Superior temporal gyrus (tissue), 1 donor: ENCODE results near the gene SORCS3.

ENCODE experiments used
- DNase-seq: peaks from one replicate; pipeline ENCODE4 v3.0.0-alpha.2; 2016; ENCODE audit errors: extremely low spot score

The SORCS3 gene

DNA sequence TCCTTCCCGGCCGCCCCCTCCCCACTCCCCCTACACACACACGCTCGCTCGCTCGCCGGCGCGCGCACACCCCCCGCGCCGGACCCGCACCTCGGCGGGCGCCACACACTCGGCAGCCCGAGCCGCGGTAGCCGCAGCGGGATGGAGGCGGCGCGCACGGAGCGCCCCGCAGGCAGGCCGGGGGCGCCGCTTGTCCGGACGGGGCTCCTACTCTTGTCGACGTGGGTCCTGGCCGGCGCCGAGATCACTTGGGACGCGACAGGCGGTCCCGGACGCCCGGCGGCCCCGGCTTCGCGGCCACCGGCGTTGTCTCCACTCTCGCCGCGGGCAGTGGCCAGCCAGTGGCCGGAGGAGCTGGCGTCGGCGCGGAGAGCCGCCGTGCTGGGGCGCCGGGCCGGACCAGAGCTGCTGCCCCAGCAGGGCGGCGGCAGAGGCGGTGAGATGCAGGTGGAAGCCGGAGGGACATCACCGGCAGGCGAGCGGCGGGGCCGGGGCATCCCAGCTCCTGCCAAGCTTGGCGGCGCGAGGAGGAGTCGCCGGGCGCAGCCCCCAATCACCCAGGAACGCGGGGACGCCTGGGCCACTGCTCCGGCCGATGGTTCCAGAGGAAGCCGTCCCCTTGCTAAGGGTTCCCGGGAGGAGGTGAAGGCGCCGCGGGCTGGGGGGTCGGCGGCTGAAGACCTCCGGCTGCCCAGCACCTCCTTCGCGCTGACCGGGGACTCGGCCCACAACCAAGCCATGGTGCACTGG lies at the start of gene SORCS3:
SORCS3 (plus strand) TSS at position 104 of the 750 bp plus-strand sequence.
- no peak for DNase-seq

DNA sequence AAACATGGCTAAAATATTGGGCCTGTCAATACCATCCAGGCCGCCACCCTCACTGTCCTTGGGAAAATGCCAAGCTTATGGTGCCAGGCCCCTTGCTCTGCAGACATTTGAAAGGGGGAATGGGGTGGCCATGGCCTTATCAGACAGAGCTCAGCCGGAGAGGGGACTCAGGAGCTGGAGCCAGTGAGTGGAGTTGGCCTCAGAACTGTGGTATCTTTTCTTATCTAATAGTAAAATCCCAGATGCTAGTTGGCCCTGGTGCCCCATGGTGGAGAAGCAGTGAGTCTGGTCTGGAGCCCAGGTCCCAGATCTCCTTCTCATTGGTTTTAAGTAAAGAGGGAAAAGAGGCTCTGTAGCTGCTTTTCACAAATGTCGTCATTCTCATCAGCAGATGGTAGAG lies 49.6 kb upstream of the SORCS3 start:
- no peak for DNase-seq

DNA sequence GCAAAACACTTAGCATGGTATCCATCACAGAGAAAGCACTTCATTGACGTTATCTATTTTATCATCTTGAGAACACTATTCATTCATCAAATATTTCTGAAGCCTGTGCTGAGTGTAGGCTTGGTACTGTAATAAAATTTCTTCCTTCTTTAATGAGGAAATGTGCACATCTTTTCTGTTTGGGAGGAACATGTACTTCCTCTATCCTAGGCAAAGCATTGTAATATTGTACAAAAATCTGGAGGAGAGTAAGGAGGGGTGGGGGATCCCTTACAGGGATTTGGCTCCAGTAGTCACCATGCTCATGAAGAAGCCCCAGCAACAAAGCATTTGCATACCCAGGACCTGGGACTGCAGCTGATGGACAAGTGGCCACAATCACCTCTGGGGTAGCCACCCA lies 39.9 kb upstream of the SORCS3 start:
- no peak for DNase-seq

DNA sequence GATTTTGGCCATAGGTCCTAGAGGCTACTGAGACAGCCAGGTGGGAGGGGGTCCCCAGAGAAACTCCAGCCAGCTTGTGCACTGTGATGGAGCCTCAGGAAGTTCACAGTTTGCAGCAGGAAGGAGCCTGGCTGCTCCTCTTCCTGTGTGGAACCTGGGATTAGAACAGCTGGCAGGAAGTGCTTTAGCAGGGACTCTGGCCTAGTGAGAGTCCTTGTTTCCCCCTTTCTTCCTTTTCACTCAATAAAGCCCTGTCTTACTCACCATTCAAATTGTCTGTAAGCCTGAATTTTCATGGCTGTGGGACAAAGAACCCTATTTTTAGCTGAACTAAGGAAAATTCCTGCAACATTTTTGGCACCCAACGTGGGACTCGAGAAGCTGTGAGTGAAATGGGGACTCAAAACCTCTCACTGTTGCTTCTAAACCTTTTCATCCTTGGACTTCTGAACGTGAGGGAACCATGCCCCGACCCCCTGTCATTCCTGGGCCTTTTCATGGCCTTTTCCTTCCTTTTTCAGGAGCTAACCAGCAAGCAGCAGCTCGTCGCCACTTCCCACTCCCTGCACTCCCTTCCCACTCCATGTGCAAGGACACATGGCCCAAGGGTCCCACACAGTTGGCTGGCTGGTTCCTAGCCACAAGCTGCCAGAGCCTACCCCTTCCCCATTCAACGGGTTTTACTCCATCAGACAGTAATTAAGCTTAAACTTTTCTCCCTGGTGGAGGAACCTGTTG lies 32.8 kb upstream of the SORCS3 start:
- no peak for DNase-seq

DNA sequence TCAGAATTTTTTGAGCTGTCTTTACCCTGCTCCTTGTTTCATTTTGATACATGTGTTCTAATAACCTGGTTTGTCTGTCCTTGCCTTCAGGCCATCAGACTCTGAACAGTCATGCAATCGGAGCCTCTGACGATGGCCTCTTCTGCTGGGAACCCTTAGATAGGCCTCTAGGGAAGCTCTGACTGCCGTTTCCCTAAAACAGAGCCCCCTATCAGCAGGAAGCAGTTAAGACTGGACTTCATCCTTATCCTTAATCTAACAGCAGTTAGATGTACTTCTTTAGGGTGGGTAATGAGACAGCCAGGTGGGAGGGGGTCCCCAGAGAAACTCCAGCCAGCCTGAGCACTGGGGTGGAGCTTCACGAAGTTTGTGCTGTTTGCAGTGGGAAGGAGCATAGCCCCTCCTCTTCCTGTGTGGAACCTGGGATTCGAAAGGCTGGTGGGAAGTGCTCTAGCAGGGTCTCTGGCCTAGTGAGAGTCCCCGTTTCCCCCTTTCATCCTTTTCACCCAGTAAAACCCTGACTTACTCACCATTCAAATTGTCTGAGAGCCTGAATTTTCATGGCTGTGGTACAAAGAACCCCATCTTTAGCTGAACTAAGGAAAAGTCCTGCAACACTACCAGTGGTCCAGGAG lies 28.4 kb upstream of the SORCS3 start:
- DNase-seq = no peak

DNA sequence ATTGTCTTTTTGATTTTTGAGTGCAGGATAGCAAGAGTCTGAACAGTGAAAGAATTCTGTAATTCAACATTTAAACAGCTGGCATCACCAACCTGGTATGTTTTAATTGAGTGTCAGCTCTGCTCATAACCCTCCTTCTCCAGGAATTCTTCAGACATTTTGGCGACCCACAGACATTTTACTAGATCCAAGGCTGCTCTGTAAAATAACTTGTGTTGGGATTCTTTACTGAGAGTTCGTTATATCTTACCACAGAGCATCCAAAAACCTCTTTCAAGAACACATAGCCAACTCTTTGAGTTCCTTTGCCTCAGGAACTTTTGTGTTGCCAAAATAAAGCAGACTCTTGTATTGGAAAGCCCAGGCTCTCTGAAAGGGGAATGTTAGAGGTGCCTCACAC lies 27.7 kb upstream of the SORCS3 start:
- DNase-seq = no peak

DNA sequence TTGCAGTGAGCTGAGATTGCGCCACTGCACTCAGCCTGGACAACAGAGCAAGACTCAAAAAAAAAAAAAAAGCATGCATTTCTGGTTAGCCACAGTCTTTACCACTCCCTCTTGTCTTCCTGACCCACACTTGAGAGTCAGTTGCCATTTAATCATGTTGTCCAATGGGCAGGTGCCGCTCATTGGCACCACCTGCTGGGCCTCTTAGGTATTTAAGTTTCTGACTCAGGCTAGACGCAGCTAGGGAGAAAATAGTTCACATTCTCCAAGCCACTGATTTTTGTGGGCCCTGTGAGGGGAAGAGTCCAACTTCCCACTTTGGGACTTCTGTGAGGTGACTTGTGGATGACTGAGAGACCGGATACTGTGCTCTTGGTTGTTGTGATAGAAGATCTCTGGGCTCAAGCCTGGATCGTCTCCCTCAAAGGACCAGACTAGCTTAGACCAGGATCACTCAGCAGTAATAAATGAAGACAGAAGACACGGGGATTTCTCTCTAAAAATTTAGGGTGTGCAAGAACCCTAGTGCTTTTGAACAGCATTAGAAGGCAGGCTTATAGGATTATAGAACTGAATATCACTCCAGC lies 26.8 kb upstream of the SORCS3 start:
- DNase-seq = no peak

DNA sequence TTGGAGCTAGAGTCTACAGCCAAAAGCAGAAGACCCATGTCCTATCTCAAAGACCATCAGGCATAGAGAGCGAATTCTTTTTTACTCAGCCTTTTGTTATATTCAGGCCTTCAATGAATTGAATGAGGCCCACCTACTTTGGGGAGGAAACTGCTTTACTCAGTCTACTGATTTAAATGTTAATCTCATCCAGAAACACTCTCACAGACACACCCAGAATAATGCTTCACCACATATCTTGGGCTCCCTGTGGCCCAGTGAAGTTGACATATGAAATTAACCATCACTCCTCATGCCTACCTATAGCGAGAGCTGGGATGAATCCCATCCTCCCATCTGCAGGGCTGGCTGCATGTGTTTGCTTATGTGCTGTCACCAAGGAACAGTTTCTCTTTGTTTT lies 26.0 kb upstream of the SORCS3 start:
- DNase-seq = no peak

DNA sequence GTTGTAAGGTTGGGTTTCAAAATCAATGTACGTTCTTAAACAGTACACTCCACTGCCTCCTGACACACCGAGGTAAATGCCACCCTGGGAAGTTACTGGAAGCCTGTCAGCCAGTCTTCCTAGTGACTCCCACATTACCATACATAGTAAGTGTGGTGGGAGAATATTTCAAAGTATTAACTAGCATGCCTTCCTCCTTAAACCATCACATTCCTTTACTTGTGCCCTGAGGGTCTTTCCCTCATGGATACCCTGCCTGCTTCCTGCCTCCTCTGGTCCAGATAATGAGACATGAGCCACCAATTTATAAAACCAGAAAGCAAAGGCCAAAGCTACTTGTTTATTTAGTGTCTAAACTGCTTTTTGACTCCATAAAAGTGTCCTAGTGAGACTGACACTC lies 23.3 kb upstream of the SORCS3 start:
- DNase-seq = no peak

DNA sequence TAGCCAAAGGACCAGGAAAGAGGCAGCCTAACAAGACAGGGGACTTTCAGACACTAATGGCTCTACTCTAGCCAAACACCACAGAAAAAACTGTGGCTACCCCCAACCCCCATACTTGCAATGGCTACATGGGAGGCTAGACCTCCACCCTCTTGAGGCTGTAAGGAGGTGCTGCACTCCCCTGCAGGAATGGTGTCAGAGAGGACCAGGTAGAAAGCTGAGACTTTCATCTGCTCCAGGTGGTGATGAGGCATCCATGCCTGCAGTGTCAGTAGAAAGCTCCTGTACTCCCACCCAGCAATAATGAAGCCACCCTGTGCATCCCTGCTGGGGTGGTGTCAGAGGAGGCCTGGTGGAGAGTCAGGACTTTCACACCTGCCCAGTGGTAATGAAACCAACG lies 18.9 kb upstream of the SORCS3 start:
- no peak for DNase-seq

DNA sequence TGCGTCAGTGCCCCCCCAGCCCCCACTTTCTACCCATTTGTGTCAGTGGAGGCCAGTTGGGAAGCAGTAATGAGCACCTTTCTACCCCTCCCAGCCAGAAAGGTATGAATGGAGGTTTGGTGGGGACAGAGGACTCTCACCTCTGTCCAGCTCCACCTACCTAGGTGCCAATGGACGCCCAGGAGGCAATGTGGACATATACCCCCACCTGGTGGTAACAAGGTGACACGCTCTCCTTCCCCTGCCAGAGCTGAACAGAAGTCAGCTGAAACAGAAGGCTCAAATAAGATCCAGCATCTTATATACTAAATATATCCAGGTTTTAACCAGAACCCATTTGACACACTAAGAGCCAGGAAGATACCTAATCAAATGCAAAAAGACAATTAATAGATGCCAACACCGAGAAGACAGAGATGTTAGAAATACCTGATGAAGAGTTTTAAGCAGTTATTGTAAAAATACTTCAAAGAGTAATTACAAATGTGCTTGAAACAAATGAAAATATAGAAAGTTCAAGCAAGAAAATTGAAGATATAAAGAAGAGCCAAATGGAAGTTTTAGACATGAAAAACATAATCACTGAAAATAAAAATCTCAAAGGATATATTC lies 18.4 kb upstream of the SORCS3 start:
- no peak for DNase-seq

DNA sequence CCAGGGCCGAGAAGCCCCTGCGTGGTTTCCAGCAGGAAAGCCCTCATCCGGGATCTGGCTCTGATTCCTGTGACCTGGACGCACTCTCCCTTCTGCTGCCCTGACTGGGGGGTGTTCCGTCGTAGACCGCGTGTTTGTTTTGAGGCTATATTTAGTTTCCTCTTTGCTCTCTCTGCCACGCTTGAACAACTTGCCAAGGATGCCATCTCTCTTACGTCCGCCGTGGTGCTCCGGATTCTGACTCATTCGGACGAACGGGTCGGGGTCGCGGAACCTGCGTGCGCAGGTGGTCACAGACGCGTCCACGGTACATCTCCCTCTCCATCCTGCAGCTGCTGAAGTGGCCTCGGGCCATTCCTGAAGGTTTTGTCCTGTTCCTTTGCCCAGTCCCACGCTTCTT lies 10.4 kb upstream of the SORCS3 start:
- DNase-seq = no peak

DNA sequence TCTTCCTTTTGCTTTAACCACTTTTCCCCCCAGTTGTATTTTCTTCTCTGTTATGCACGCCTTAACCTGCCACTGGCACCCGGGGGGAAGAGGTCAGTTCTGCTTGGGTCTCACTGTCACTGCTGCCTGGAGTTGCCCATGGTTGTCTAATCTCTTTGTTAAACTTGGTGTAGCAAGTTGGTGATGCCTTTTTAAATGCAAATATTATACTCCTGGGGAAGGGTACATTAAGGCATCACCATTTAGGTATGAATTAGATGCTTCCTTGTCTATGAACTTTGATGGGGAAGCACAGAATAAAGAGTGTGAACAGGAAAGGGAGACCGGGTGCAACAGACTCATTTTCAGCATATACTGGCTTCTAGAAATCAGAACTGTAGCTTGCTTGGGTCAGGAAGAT lies 9.1 kb upstream of the SORCS3 start:
- no peak for DNase-seq

DNA sequence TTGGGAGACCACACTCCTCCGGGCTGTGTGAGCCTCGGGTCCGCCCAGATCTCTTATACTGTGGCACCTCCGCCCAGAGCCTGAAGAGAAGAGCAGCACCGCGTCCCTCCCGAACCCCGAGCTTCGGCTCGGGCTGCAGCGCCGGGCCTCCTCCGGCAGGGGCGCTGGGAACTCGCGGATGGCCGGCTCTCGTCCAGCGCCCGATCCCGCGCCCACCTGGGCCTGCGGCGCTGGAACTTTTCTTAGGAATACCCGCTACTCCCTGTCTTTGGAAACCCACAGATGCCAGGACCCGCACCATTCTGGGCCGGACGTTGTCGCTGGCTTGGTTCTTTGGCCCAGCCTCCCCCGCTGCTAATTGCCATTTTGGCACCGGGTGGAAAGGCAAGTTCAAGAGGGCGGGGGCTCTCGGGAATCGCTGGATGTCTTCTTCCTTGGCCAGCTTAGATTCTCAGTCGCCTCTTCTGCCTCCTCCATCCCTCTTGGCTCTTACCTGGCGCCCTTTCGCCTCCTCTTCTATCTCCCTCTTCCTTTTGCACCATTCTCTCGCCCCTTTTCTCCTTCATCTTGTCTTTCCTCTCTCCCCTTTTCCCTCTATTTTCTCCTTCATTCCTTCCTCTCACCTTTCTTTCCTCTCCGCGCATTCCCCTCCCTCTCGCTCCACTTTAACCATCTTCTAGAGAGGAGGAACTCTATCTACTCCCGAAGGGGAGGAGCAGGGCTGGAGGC lies 2.1 kb upstream of the SORCS3 start:
- DNase-seq = no peak

DNA sequence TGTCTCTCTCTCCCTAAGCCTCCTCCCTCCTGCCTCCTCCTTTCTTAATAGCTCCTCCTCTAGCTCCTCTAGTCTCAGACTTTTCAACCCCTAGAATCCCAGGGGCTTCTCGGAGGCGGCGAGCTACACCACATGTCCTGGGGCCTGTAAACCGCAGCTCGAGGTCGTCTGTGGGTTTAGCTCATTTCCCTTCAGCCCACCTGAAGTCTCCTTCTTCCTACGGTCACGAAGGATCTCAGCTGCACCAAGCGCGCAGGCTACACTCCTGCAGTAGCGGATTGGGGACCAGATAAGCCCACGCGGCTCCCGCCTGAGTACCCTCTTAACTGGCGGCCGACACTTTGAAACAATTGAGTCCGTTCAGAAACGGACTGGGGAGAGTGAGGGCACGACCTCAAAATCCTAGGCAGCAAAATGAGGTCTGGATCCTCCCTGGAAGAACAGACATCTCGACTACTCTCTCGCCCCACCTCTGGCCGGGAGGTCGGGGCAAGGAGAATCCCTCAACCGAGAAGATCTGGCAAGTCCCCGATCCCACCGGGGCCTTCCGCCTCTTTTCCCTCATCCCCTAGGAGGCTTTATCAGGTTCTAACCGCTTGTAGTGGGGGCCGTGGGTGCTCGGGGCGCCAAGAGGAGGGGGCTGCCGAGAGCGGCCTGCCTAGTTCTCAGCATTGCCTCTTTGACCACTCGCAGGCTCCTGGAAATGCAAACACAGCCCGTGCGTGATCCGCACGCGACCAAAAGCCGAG lies 1.3 kb upstream of the SORCS3 start:
- DNase-seq = no peak

DNA sequence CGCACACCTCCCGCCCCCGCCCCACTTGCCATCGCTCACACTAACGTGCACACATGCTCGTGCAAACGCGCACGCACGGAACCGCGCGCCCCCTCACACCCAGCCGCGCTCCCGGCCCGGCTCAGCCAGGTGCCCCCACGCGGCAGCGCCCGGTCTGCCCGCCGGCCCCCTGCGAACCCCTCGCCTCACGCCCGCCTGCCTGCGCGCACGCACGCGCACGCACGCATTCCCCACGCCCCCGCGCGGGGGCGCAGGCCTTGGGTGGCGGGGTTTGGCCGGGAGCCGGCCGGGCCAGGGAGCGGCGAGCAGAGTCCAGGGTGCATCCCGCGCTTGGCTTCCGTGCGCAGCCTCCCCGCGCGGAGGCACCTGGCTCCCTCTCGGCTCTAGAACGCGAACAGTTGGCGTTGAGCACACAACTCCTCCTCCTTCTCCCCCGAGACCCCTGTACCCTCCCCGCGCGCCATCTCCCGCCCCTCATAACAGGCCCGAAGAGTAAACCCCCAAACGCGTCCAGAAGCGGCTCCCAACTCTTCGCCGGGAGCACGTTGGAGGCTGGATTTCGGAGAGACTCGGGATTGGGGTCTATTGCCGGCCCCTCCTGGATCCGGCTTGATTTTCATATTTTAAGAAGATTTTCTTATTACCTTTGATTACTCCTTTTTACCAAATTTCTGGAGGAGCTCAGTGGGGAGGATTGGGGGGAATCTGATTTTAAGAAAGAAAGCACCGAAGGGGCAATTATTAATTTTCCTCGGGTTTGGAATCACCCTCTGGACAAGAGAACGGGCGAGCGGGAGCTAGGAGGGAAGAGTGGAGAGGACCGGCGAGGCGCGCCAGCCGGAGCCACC lies 527 bp upstream of the SORCS3 start:
- DNase-seq = no peak

DNA sequence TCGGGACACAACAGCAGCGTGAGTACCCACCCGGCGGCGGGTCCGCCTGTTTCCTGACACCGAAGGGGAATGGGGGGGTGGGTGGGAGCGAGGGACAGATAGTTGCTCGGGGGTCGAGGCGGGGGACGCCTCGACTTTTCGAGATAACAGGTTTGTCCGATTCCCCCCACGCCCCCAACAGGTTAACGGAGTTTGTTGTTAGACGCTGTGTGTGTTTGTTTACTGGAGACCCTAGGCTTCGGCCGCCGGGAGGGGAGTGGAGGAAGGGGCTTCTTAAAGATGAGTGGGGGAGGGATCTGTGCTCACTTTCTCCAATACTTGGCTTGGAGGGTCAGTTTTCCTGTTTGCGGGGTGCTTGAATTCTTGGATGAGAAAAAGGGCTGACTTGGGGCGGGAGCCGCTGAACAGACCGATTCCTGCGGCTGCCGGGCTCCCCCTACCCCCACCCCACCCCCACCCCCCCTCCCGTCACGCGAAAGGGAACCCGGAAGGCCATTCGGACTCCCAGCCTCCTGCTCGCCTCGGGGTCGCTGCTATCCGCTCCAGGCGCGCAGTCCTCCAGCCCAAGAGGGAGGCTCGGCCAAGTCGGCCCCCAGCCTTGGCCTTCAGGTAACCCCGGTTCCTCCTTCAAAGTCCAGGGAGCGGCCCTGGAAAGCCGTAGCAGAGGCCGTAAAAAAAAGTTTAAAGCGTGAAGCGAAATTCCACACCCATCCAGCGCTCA lies 1.0 kb downstream of the SORCS3 start:
- DNase-seq = no peak

DNA sequence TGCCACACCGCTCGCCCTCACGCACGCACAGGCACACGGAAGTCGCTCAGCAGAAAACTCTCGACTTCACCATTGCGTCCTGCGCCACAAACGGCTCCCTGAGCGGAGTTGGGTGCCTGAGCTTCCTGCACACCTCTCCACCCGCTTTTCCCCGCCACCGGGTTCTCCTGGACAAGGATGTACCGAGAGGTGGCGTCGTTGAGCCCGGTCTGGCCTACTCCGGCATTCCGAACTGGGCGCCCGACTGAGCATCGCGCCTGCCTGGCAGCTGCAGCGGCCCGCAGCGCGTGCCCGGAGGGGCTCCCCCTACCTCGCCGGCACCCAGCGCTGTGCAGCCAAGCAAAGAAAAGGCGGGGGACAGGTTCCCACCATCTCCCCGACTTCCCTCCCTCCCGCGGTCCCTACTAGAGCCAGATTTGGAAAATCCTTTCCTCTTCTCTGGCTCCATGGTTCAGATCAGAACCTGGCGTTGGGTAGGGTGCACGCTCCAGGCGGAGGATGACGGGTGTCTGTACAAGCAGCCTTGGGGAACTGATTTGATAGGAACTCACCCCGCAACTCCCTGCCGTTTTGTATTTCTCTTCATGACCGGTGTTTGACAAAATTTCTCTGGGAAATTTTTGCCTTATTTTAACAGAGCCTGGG lies 1.7 kb downstream of the SORCS3 start:
- peak; percentile 74 for DNase-seq

DNA sequence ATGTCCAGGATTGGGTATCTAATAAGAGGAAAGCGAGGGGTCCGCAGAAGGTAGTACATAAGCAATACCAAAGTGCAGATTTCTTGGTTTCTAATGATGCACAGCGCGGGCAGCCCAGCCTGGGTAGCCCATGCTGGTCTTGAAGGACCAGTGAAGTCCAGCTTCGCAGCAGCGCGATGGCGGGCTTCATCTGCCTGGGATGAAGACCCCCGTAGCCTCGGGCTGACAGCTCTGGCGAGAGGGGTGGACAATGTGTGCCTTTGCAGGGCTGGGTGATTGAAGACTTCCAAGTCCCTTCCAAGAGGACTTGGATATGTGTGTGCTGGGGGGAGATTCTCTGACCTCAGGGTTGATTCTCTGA lies 2.2 kb downstream of the SORCS3 start:
- no peak for DNase-seq
